HG03280 (cell line): ENCODE measurements around the gene IL1R1.

ENCODE experiments used
- ATAC-seq: cut with Tn5 transposase; IDR thresholded peaks from one replicate; pipeline ENCODE4 v1.9.1; 2021; ENCODE audit warnings: mild to moderate bottlenecking, moderate library complexity; ENCODE audit not compliant: unreplicated experiment

The IL1R1 gene

DNA sequence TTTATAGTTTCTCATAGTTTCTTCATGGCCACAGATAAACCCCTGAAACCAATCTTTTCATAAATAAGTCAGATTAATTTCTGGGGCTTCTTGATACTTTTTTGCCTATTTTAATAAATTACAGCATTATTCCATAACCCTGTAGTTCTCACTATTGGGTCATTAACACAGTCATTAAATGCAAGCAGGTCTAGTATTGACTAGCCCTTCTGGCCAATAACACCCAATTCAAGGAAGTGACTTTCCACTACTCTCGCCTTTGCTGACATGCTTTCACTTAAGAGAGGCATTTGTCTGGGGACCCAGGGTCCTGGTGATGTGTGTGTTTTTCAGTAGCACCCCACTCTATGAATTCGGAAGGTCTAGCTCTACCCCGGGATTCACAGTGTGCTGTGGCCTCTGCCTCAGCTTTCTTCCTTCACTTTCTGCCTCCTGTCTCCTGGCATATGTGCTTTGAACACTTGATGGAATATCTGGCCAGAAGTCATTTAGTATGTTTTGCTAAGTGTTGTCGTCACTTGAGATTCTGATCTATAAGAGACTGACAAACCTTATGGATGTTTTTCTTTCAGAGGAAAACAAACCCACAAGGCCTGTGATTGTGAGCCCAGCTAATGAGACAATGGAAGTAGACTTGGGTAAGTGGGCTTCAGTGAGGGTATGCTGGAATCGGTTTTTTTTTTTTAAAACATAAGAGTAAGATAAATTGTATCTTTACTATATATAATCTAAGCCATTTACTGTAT is 25.7 kb downstream of the IL1R1 start:
- no peak for ATAC-seq

DNA sequence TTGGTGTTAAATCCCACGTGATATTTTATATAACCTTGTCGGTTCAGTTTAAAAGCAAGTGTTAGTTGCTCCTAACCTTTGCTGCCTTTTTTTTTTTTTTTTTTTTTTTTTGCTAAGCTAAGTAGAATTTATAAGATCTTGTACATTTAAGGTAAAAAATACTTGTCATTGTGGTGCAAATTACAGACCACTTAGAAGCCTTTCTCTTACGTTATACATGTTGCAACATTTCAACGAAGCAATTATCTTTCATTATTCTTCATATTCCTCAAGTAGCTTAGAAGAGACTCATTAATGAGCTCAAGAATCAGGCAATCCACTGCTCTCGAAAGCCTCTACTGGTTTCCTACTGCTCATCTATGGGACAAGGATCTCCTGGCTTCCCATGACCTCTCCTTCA is 29.4 kb downstream of the IL1R1 start:
- ATAC-seq: no peak

DNA sequence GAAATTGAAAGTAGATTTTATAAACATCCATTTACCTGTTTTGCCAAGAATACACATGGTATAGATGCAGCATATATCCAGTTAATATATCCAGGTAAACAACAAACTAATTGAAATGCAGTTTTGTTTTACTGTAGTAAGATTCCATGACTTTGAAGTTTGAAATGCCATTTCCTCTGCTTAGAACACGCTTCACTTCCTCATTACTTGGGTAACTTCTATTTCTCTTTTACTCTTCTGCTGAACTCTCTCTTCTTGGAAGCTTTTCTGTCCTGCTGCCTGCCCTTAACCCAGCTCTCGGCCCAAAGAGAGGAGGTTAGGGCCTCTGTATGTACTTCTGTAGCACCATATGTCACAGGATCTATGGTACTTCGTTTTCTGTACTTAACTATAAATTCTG is 30.2 kb downstream of the IL1R1 start:
- ATAC-seq: no peak

DNA sequence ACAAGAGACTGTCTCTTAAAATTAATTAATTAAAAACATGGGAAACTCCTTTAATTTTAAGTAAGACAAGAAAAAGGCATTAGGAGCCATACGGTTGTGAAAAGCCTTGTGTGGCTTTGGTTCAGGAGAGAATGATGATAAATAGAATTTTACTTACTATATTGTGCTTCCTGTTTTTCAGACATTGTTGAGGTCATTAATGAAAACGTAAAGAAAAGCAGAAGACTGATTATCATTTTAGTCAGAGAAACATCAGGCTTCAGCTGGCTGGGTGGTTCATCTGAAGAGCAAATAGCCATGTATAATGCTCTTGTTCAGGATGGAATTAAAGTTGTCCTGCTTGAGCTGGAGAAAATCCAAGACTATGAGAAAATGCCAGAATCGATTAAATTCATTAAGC is 33.6 kb downstream of the IL1R1 start:
- no peak for ATAC-seq

DNA sequence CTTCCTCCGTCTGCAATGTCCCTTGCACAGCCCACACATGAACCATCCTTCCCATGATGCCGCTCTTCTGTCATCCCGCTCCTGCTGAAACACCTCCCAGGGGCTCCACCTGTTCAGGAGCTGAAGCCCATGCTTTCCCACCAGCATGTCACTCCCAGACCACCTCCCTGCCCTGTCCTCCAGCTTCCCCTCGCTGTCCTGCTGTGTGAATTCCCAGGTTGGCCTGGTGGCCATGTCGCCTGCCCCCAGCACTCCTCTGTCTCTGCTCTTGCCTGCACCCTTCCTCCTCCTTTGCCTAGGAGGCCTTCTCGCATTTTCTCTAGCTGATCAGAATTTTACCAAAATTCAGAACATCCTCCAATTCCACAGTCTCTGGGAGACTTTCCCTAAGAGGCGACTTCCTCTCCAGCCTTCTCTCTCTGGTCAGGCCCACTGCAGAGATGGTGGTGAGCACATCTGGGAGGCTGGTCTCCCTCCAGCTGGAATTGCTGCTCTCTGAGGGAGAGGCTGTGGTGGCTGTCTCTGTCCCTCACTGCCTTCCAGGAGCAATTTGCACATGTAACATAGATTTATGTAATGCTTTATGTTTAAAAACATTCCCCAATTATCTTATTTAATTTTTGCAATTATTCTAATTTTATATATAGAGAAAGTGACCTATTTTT is 35.4 kb downstream of the IL1R1 start:
- no peak for ATAC-seq

DNA sequence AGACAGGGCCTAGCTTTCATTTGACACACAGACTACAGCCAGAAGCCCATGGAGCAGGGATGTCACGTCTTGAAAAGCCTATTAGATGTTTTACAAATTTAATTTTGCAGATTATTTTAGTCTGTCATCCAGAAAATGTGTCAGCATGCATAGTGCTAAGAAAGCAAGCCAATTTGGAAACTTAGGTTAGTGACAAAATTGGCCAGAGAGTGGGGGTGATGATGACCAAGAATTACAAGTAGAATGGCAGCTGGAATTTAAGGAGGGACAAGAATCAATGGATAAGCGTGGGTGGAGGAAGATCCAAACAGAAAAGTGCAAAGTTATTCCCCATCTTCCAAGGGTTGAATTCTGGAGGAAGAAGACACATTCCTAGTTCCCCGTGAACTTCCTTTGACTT is 36.5 kb downstream of the IL1R1 start:
- no peak for ATAC-seq

DNA sequence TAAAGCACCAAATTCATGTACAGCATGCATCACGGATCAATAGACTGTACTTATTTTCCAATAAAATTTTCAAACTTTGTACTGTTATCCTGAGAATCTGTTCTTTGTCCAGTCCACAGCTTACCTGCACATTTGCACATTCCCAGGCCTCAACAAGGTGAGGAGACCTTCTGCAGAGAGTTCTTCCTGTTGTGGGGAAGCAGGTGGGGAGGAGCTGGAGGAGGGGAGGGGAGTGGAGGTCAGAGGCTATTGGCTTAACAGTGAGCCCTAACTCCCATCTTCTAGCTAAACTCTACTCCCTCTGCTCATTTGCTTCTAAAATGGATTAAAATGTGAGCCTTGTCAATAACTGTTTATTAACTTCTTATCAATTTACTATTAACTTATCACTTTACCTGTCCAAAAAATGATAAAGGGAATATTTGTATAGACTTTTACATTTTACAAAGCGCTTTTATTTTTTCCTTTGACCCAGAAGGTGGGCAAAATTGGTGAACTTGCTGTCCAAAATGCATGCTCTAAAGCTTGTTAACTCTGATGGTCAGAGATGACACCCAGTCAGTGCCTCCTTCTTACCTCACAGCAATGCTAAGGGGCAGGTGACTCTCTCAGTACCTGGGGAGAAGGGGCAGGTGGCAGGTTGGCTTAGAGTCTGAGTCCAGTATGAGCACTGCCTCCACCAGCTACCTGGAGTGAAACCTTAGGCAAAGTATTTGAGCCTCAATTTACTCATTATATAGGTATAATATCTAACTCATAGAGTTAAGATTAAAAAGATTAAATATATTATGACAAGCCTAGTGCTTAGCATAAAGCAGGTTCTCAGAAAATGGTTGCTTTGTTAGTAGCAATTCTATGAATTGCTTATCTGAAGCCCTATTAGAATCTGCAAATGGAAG is 37.5 kb downstream of the IL1R1 start:
- no peak for ATAC-seq

DNA sequence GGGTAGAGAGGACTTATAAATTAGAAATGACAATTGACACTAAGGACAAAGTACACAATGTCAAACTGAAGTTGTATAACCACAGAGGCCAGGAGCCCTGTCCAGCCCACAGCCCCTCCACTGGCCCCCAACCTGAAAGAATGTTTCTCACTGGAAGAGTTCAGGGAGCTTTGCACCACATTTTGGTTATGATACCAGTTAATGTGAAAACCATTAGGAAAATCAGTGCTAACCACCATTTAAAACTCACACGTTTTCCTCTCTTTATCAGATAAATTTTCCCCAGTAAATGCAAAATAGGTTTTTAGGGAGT is 38.1 kb downstream of the IL1R1 start:
- no peak for ATAC-seq

DNA sequence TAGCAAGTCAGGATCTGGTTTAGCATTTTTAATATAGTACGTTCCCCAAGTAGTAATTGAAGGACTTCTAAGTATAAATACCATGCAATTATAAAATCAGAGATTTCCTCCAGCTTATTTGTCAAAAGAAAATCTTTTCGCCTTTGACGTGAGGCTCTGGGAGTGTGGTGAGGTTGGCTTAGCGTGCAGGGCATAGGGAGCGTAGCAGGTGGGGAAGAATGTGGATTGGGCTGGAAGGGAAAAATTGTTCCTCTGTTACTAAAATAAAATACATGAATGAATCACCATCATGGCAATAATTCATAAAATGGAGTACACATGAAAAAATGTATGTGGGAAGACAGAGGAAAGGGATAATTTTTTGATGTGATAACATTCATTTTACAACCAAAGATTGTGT is 38.8 kb downstream of the IL1R1 start:
- ATAC-seq: no peak

DNA sequence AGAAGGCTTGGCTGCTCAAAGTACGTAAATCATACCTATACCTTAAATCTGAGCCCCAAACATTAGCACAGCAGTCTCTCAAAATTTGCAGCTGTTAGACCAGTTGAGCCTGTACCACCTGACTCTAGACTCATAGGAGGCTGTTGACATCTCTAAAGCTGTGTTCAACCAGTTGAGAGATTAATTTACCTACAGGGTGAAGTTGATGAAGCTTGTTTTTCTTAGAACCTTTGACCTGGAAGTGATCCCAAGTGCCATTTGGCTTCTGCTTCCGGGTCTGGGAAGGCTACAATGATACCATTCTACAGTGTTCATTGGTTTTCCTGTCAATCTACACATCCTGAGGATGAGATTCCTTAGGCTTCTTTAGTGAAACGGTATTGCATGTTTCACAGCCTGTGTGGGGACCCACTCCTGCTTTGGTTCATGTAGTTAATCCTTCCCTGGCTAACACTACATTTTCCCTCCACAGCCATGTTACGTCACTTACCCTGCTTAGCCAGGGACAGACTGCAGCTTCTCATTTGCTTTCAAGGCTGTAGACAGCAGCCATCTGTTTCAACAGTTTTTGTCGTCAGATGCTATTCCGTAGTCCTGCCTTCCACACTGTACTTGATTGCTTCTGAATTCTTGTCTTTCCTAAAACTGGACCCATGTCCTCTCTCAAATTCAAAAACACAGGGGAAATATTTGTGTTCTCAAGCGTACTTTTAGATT is 39.5 kb downstream of the IL1R1 start:
- no peak for ATAC-seq

DNA sequence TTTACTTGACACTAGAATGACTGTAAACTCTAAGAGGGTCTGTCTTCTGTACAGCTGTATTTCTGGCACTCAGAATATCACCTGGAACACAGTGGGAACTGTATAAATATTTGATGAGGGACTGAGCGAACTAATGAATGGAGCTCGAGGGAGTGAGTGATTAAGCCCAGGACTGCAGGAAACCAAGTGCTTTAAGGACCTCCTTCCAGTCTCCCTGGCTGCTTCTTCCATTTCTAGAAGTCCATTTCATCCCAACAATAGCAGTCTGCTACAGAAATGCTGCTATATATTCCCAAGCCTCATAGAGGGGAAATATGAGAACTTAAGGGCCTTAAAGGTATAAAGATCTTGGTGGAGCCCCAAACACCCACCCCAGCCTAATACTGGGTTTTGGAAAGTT is 41.5 kb downstream of the IL1R1 start:
- ATAC-seq: no peak

DNA sequence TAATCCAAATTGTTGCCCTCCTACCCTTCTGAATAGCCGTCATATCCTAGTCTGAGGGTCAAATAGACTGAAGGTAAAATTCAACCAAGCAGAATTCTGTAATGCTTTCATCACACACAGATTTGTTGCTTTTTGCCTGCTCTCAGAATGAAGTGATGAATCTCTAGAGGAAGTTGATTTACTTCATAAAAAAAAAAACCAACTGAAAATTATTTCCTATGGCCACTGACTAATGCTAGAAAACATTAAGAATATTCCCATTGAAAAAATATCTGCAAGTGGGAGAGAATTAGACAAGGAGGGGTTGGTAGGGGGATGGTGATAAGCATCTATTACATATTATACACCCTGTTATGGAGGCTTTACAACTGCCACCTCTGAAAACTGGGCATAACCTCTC is 42.0 kb downstream of the IL1R1 start:
- ATAC-seq: no peak

DNA sequence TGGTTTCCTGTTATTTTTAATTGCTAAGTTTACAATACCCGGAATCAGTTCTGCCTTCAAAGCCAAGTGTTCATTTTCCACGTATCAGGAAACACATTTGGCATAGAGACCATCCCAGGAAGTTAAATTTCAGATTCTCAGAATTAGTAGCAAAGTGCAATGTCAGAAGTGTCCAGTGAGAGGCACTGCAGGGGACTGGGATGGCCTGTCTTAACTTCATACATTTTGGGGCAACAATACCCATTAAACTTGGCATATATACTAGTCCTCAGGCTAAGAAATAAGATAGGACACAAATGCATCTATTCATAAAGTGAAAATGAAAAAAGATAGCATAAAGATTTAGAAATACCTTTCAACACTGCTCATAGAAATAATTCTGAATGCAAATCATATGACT is 42.8 kb downstream of the IL1R1 start:
- ATAC-seq: no peak

DNA sequence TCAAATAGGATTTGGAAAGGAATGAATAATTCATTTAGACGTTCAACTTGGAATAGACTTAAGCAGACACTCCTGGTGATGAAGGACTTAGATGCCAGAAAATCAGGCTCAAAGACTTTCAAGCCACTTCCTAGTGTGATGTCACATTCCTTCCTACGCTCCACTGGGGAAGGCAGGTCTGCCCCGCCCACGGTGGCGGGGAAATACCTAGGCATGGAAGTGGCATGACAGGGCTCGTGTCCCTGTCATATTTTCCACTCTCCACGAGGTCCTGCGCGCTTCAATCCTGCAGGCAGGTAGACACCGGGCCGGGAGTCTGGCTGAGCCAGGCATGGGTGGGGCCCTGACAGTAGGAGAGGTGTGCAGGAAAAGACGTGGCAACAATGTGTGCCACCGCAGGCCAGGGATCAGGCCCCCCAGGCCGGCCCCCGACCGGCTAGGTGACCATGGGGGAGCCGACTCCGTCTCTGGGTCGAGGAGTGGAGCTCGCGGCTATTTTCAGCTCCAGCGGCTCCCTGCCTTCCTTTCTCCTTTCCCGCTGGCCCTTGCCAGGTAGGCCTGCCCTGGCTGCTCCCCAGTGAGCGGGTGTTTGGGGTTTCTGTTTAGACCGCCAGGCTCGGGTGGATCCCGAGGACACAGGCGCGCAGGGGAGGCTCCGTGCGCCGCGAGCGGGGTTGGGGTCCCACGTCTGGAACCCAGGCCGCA is 44.4 kb downstream of the IL1R1 start, which contains the start of gene IL1RL2:
IL1RL2 (plus strand) TSS at position 233 of the 705 bp plus-strand sequence. CDS start 845 bp downstream, outside the sequence.
- ATAC-seq: no peak

DNA sequence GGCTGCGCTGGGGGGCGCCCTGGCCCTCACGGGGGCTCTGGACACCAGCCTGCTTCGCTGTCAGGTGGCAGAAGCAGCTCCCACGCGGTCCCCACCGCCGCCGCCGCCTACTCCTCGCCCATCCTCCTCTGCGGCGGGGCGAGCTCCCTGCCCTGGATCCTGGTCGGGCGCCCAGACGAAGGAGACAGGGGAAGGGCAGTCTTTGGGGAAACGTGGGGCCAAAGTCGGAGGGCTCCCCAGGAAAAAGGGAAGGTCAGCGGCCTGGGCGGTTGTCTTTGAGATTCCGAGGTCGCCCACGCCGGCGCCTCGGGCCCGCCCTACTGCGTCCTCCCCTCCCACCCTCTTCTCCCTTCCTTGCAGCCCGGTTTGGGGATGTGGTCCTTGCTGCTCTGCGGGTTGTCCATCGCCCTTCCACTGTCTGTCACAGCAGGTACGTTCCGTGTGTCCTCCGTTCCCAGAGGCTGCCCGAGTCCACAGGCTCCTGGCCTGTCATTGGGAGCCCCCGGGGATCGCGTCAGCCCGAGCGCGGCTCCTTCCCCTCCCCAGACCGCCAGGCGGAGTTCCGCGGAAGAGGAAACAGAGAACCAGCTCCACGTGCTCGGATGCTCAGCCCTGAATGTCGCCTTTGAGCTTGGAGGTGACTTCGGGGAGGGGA is 45.1 kb downstream of the IL1R1 start:
- no peak for ATAC-seq

DNA sequence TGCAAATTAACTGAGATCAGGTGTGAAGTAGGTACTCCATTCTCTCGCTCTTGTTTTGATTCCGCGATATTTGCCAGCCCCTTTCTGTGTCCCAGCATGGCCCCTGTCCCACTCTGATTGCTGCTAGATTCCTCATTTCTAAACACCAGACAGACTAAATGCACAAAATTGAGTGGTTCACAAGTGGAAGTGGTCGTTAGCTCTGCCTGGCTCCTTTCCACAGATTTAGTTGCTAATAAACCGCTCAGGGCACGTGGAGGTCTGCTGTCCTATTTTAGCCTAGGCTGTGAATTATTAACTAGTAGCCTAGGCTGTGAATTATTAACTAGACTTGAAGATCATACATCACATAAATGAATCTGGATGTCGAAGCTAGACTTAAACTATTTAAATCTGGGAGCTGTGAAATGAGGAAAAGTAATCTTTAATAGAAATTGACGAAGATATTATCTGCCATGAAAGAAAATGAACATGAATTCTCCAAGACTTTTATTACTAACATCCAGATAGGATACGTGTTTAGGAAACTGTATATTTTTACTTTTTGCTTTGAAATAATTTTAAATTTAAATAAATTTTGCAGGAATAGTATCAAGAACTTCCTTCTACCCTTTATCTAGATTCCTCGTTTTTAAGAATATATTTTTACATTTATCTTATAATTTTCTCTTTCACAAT is 48.0 kb downstream of the IL1R1 start:
- no peak for ATAC-seq

DNA sequence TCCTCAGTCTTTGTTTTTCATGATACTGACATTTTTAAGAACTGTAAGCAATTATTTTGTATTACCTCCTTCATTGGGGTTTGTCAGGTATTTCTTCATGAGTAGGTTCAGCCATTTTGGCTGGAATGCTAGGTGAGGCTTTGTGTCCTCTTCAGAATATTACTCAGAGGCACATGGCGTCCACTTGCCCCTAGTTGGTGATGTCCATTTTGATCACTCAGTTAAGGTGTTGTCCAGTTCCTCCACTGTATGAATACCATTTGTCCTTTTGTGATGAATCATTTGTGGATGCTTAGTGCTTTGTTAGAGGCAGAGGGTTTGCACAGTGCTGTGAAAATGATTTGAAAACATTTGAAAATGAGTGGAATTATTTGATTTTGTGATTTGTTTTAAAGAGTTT is 49.0 kb downstream of the IL1R1 start:
- ATAC-seq: no peak

DNA sequence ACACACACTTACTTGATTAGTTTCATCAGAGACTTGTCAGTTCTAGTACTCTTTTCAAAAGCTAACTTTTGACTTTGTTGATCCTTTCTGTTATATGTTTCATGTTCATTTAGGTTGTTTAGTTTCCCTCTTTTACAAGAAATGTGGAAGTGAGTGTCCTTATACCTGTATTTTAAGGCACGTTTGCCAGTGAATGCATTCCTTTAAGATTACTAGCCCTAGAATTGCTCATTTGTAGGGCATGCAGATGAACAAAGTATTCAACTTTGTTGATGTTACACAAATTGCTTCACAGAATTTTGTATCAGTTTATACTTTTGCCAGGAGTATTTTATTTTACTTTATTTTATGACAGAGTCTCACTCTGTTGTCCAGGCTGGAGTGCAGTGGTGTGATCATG is 50.5 kb downstream of the IL1R1 start:
- no peak for ATAC-seq

DNA sequence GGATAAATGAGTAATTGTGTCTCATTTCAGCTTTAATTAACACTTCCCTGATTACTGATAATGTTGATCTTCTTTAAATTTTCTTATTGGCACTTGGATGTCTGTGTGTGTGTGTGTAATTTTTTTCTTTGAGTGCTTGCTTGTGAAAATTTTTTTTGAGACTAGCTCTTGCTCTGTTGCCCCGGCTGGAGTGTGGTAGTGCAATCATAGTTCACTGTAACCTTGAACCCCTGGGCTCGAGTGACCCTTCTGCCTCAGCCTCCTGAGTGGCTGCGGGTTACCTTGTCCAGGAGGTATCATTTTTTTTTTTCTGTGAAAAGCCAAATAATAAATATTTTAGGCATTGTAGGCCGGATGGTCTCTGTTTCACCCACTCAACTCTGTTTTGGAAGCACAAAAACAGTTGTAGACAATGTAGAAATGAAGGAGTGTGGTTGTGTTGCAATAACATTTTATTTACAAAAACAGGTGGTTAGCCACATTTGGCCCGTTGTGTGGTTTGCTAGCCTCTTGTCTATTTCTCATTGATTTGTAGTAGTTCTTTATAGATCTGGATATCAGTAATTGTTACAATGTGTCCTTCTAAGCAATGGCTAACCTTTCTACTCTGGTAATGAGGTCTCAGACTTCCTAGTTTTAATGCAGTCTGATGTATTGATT is 52.2 kb downstream of the IL1R1 start:
- no peak for ATAC-seq
